ENCODE measurements around the gene HDAC4.

Gene HDAC4

GRCh38 chr2:239194731-239195317, 206.0 kb downstream of the HDAC4 start:
- H3K4me1 ChIP-seq: peaks cover 9 to 62% (median 53%) of the 10 kb centered on the region in 10 experiments
- H3K4me3 ChIP-seq: no peak overlapping the region
- peaks cover 21 to 93% (median 51%) of the 10 kb centered on the region in 11 experiments; a peak in 19 of 22 replicates for H4K20me1 ChIP-seq
- H3K36me3 ChIP-seq: peaks cover 8 to 64% (median 35%) of the 10 kb centered on the region in 11 experiments
- peaks cover under 1 to 7% (median 3%) of the 10 kb centered on the region in 11 experiments; a peak in 20 of 22 replicates for H3K9me3 ChIP-seq (replicated peaks in 1 of 11)
- no peaks in the 10 kb centered on the region for H3K27me3 ChIP-seq
- no peak overlapping the region for H3K9ac ChIP-seq
- no peak for TF ChIP-seq Cebpa-rat (IDR thresholded peaks at IDR 0.05)
- H3K4me2 ChIP-seq: no peak overlapping the region
- no peak overlapping the region for H3K27ac ChIP-seq

DNA sequence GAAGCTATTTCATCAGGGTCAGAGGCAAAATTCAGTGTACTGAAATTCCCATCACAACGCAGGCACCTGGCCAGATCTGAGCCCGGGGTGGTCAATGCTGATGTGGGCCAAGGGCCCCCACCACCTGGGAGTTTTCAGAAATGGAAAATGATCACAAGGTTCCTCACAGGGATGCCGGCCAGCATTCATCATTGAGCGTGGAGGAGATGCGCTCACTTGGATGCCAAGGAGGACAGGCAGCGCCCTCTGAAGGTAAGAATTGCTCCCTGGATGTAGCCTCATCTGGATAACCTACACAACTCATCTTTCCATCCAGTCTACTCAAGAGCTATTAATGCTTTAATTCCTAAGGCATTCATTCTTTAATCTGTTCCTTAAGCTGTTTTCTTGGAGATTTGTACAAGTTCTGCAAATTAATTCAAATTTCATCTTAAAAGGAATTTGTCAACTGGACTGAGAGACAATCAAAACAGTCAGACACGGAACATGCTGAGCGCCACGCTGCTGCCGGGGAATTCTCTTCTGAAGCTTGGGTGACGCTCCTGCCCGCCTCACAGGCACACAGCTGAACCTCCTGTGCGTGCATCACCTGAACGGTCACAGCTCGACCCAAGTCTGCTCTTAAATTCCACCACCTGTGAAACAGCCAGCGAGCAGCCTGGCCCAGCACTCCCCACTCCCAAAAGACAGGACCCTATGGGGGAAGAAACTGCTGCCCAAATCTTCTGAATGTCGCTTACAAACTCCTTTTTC, 206.7 kb downstream of the HDAC4 start:
- no peak for TF ChIP-seq Cebpa-rat (IDR thresholded peaks at IDR 0.05)
- Histone ChIP-seq H3K27ac (no peak overlapping the region), H3K27me3 (no peaks in the 10 kb centered on the region), H3K4me1 (peaks cover 9 to 63% (median 54%) of the 10 kb centered on the region in 10 experiments), H3K9ac (no peak overlapping the region), H3K36me3 (peaks cover 15 to 67% (median 42%) of the 10 kb centered on the region in 11 experiments), H3K4me2 (peak overlapping the region in 3 of 11 experiments; percentile 61 to 72 (median 70); a peak in 1 of 22 replicates), H3K4me3 (no peak overlapping the region), H3K9me3 (replicated peaks in 1 of 11) (peaks cover 8 to 14% (median 11%) of the 10 kb centered on the region in 11 experiments), H4K20me1 (peaks cover 21 to 86% (median 51%) of the 10 kb centered on the region in 11 experiments; a peak in 19 of 22 replicates)

DNA sequence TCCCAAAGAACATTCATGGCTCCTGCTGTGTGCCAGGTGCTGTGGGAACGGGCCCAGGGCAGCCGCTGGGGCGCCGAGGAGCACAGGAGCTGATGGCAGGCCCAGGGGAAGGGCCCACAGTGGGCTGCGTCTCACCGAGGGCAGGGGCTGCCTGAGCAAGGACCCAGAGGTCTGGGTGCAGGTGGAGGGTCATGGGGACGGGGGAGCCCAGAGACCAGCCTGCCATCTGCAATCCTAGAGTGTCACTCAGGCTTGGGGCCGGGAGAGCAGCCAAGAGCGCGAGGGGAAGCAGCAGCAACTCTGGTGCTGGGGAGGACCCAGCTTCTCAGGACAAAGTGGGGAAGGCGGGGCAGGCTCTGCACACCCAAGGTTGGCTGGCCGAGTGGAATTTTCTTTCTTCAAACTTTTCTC, 207.4 kb downstream of the HDAC4 start:
- H3K27me3 ChIP-seq: no peaks in the 10 kb centered on the region
- H3K9ac ChIP-seq: no peak overlapping the region
- H3K9me3 ChIP-seq (replicated peaks in 1 of 11): peaks cover 15 to 21% (median 17%) of the 10 kb centered on the region in 11 experiments
- TF ChIP-seq Cebpa-rat (IDR thresholded peaks at IDR 0.05): no peak
- H3K36me3 ChIP-seq: peaks cover 22 to 67% (median 46%) of the 10 kb centered on the region in 11 experiments
- peaks cover 21 to 79% (median 51%) of the 10 kb centered on the region in 11 experiments; a peak in 19 of 22 replicates for H4K20me1 ChIP-seq
- no peak overlapping the region for H3K27ac ChIP-seq
- H3K4me2 ChIP-seq: peak overlapping the region in 8 of 11 experiments; percentile 25 to 72 (median 60); a peak in 7 of 22 replicates
- peaks cover 9 to 63% (median 54%) of the 10 kb centered on the region in 10 experiments for H3K4me1 ChIP-seq
- no peak overlapping the region for H3K4me3 ChIP-seq

GRCh38 chr2:239192975-239193374, 207.8 kb downstream of the HDAC4 start:
- Histone ChIP-seq H3K4me3 (no peak overlapping the region), H3K27me3 (no peaks in the 10 kb centered on the region), H3K36me3 (peaks cover 22 to 67% (median 46%) of the 10 kb centered on the region in 11 experiments), H3K27ac (no peak overlapping the region), H3K4me1 (peaks cover 9 to 63% (median 54%) of the 10 kb centered on the region in 10 experiments), H3K9ac (no peak overlapping the region), H3K4me2 (peak overlapping the region; percentile 25 to 72 (median 59); a peak in 17 of 22 replicates), H4K20me1 (peaks cover 21 to 77% (median 51%) of the 10 kb centered on the region in 11 experiments; a peak in 19 of 22 replicates), H3K9me3 (replicated peaks in 1 of 11) (peaks cover 16 to 22% (median 18%) of the 10 kb centered on the region in 11 experiments)
- no peak for TF ChIP-seq Cebpa-rat (IDR thresholded peaks at IDR 0.05)

- H3K36me3 ChIP-seq: peaks cover 24 to 67% (median 46%) of the 10 kb centered on the region in 11 experiments
- no peak for TF ChIP-seq Cebpa-rat (IDR thresholded peaks at IDR 0.05)
- H3K9me3 ChIP-seq (replicated peaks in 1 of 11): peaks cover 16 to 22% (median 18%) of the 10 kb centered on the region in 11 experiments
- H3K4me3 ChIP-seq: no peak overlapping the region
- peaks cover 21 to 81% (median 51%) of the 10 kb centered on the region in 11 experiments; a peak in 19 of 22 replicates for H4K20me1 ChIP-seq
- H3K27me3 ChIP-seq: no peaks in the 10 kb centered on the region
- peak overlapping the region; percentile 25 to 72 (median 59) for H3K4me2 ChIP-seq
- H3K4me1 ChIP-seq: peaks cover 9 to 63% (median 54%) of the 10 kb centered on the region in 10 experiments
- H3K27ac ChIP-seq: 0 out of 22 replicates have a peak overlapping the region, but pooled peaks of 1 of the 11 experiments have one; percentile 6
- peak overlapping the region in 1 of 11 experiments; percentile 13; a peak in 2 of 22 replicates for H3K9ac ChIP-seq
These were observed 208.4 kb downstream of the HDAC4 start for GRCh38 chr2:239192456-239192855.

- Histone ChIP-seq H3K4me3 (no peak overlapping the region), H3K36me3 (peaks cover 35 to 67% (median 50%) of the 10 kb centered on the region in 11 experiments), H3K9me3 (replicated peaks in 1 of 11) (peaks cover 16 to 22% (median 18%) of the 10 kb centered on the region in 11 experiments), H3K27me3 (no peaks in the 10 kb centered on the region), H3K9ac (peak overlapping the region in 1 of 11 experiments; percentile 9; a peak in 2 of 22 replicates), H3K4me2 (peak overlapping the region in 8 of 11 experiments; percentile 13 to 72 (median 67); a peak in 15 of 22 replicates), H4K20me1 (peaks cover 21 to 78% (median 51%) of the 10 kb centered on the region in 11 experiments; a peak in 19 of 22 replicates), H3K27ac (peak overlapping the region in 1 of 11 experiments; percentile 3; a peak in 3 of 22 replicates), H3K4me1 (peaks cover 9 to 57% (median 48%) of the 10 kb centered on the region in 10 experiments)
- TF ChIP-seq Cebpa-rat (IDR thresholded peaks at IDR 0.05): no peak
These were observed 209.6 kb downstream of the HDAC4 start for GRCh38 chr2:239190921-239191885.

GRCh38 chr2:239190361-239190760, 210.5 kb downstream of the HDAC4 start:
- H3K9me3 ChIP-seq (replicated peaks in 1 of 11): peaks cover 16 to 22% (median 18%) of the 10 kb centered on the region in 11 experiments
- peak overlapping the region in 9 of 11 experiments; percentile 13 to 72 (median 68); a peak in 17 of 22 replicates for H3K4me2 ChIP-seq
- H3K4me3 ChIP-seq: no peak overlapping the region
- H4K20me1 ChIP-seq: peaks cover 21 to 70% (median 45%) of the 10 kb centered on the region in 11 experiments; a peak in 19 of 22 replicates
- H3K36me3 ChIP-seq: peaks cover 43 to 72% (median 56%) of the 10 kb centered on the region in 11 experiments
- H3K4me1 ChIP-seq: peaks cover 9 to 49% (median 40%) of the 10 kb centered on the region in 10 experiments
- TF ChIP-seq Cebpa-rat (IDR thresholded peaks at IDR 0.05): no peak
- peak overlapping the region in 5 of 11 experiments; percentile 2 to 28 (median 13); a peak in 2 of 22 replicates for H3K27ac ChIP-seq
- no peaks in the 10 kb centered on the region for H3K27me3 ChIP-seq
- H3K9ac ChIP-seq: no peak overlapping the region

Data from BLaER1 treated with 17β-estradiol and CSF1 and Interleukin-3, amounts not matched to agents 10 nM and 100 nM (cell line).